NCI-H2171 treated with DMSO at 0.1 percent for 48 hours (cell line): ENCODE measurements around the gene PFDN1.

Experiments
- DNase-seq: peaks from one replicate; lab custom pipeline; 2025; lab: John Stamatoyannopoulos, UW

Gene PFDN1

GRCh38 chr5:140238756-140239155 lies 64.1 kb downstream of the PFDN1 start:
- no peak for DNase-seq

GRCh38 chr5:140236891-140237598 lies 65.9 kb downstream of the PFDN1 start:
- DNase-seq: peak; percentile 48

GRCh38 chr5:140235791-140236551 lies 66.9 kb downstream of the PFDN1 start:
- DNase-seq: no peak

- no peak for DNase-seq
Observed at GRCh38 chr5:140234377-140234989, 68.4 kb downstream of the PFDN1 start.

GRCh38 chr5:140232731-140233130 lies 70.2 kb downstream of the PFDN1 start:
- DNase-seq: no peak

GRCh38 chr5:140230373-140230772 lies 72.5 kb downstream of the PFDN1 start:
- DNase-seq: no peak

GRCh38 chr5:140228364-140228837 lies 74.5 kb downstream of the PFDN1 start:
- no peak for DNase-seq

GRCh38 chr5:140227046-140227445 lies 75.9 kb downstream of the PFDN1 start:
- no peak for DNase-seq

GRCh38 chr5:140225396-140225795 lies 77.5 kb downstream of the PFDN1 start:
- no peak for DNase-seq

- DNase-seq: no peak
Observed at GRCh38 chr5:140224658-140225057, 78.2 kb downstream of the PFDN1 start.

- DNase-seq: no peak
Observed at GRCh38 chr5:140223567-140223966, 79.3 kb downstream of the PFDN1 start.

- DNase-seq: no peak
Observed at GRCh38 chr5:140222416-140222815, 80.5 kb downstream of the PFDN1 start.

- DNase-seq: no peak
Observed at GRCh38 chr5:140221697-140222223, 81.1 kb downstream of the PFDN1 start.

- DNase-seq: no peak
Observed at GRCh38 chr5:140220698-140221064, 82.2 kb downstream of the PFDN1 start.

GRCh38 chr5:140220032-140220697 lies 82.7 kb downstream of the PFDN1 start:
- DNase-seq: no peak

- no peak for DNase-seq
Observed at GRCh38 chr5:140219068-140219991, 83.6 kb downstream of the PFDN1 start.

GRCh38 chr5:140217299-140218026 lies 85.4 kb downstream of the PFDN1 start:
- DNase-seq: no peak

GRCh38 chr5:140216478-140217074 lies 86.3 kb downstream of the PFDN1 start:
- DNase-seq: no peak

- DNase-seq: no peak
Observed at GRCh38 chr5:140215276-140215675, 87.6 kb downstream of the PFDN1 start.

GRCh38 chr5:140214831-140215230 lies 88.1 kb downstream of the PFDN1 start:
- no peak for DNase-seq
